Stomach (tissue), 9 donors: ENCODE data around the gene RGL3. TPM values are rescaled to one million over a fixed set of nuclear protein-coding genes. Genes with fewer than 3 reads are reported as not detected.

Source experiments
- DNase-seq, 2 donors: peaks; one replicate each; pipeline versions ENCODE4 v3.0.0 to v3.0.0-alpha.2; 2013 to 2019
- H3K27ac ChIP-seq, 5 donors: fragments of 200-600 bp in 4 of 5; sonication (generic) in 4 of 5; one replicate each; pipeline ENCODE4 v1.5.1; 2013 to 2019; ENCODE audit warnings: mild to moderate bottlenecking in 1 of 5, moderate library complexity in 1 of 5
- H3K27me3 ChIP-seq, 3 donors: fragments of 200-600 bp; sonication (generic); one replicate each; pipeline ENCODE4 v1.5.1; 2017 to 2019; ENCODE audit warnings: mixed run types in 1 of 3
- H3K36me3 ChIP-seq, 4 donors: fragments of 200-600 bp; sonication (generic); 1 replicate in 3 of 4; 2 replicates in 1 of 4; pipeline ENCODE4 v1.5.1; 2016 to 2019
- H3K4me1 ChIP-seq, 4 donors: fragments of 200-600 bp; sonication (generic); one replicate each; pipeline ENCODE4 v1.5.1; 2016 to 2019
- H3K4me3 ChIP-seq, 4 donors: fragments of 200-600 bp; sonication (generic) in 3 of 4; one replicate each; pipeline ENCODE4 v1.5.1; 2016 to 2019; ENCODE audit warnings: mild to moderate bottlenecking in 1 of 4
- H3K9me3 ChIP-seq, 4 donors: fragments of 200-600 bp; sonication (generic); one replicate each; pipeline ENCODE4 v1.5.1; 2016 to 2019
- EP300 ChIP-seq: sonication (generic); formaldehyde crosslinking; IDR thresholded peaks from one replicate; pipeline ENCODE4 v1.6.1; 2017; ENCODE audit warnings: antibody characterized with exemption
- POLR2A ChIP-seq, 4 donors: fragments of 450-650 bp; IDR thresholded peaks; one replicate each; pipeline ENCODE4 v1.6.1; 2016; ENCODE audit warnings: antibody characterized with exemption in 4 of 4, control low read depth in 2 of 4, mild to moderate bottlenecking in 1 of 4, moderate library complexity in 1 of 4
- POLR2AphosphoS5 ChIP-seq, 3 donors: sonication (generic); formaldehyde crosslinking; IDR thresholded peaks; one replicate each; pipeline ENCODE4 v1.6.1; 2016; ENCODE audit warnings: antibody characterized with exemption in 3 of 3
- WGBS, 5 donors: extraction: QIAGEN DNeasy Blood & Tissue Kit in 3 of 5; methylation state at CpG; one replicate each; pipeline versions ENCODE4 v1.1.5 to v1.1.7; 2013 to 2018; 5-methylcytosine and 5-hydroxymethylcytosine counted together
- intact Hi-C: fragments of 100-400 bp; cut with DNase I; formaldehyde crosslinking; loops from one replicate; pipeline ENCODE4 v1.15.1; 2023; ENCODE audit warnings: low total_unique reads
- polyA plus RNA-seq, 3 donors: library from polyadenylated mRNA; stranded (reverse); fragments of 200-250 nt; gene quantifications; one replicate each; pipeline ENCODE4 v1.2.3, GENCODE V29; 2013
- total RNA-seq, 5 donors: library from RNA; depleted of rRNA; stranded (reverse); fragments of >200 nt; gene quantifications; one replicate each; pipeline versions ENCODE4 v1.1.0 to v1.2.3, GENCODE V29; 2014 to 2016
- TF ChIP-seq, protein P1 (sequence below), 7 experiments: fragments of 450-650 bp in 4 of 7; fragments of 200-600 bp in 3 of 7; sonication (generic) in 3 of 7; IDR thresholded peaks; one replicate each; pipeline ENCODE4 v1.5.1; 2016 to 2019; ENCODE audit warnings: antibody characterized with exemption in 7 of 7, control low read depth in 2 of 7, mild to moderate bottlenecking in 1 of 7
- donor health status: healthy with polysubstance abuse.
- donor health status: Bipolar disorder and iron deficiency.
- donor health status: healthy.

RGL3 gene
- total and polyA plus RNA-seq, 8 donors = 20.6 to 454 (median 38.5) TPM

DNA sequence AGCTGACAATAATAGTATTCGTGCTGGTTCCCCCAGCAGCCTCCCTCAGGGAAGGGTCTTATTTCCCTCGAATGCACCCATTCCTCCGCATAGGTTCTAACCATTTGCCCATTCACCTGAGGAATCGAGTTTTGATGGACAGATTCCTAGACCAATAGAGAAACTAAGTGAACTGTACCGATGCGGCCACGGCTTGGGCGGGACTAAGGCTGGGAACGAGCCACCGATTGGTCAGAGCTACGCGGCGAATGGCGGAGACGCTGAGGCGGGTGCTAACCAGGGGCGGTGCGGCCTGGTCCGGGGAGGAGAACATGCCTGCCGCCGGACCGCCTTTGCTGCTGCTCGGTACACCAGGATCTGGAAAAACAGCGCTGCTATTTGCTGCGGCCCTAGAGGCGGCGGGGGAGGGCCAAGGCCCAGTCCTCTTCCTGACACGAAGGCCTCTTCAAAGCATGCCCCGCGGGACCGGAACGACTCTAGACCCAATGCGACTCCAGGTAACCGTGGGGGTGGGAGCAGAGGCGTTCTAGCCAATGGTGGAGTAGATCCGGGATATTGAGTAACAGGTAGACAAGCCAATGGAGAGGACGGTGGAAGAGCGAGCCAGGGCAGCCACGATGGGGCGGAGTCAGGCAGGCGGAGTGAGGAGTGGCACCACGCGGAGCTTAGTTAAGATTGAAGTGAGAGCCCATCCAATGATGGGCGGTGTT is 44.5 kb downstream of the RGL3 start, which contains the start of gene SWSAP1:
Gene SWSAP1 (plus strand): TSS at position 234 of the 710 bp plus-strand sequence. CDS start 15 bp downstream, at position 249.
- Histone ChIP-seq H3K4me3 (peak within 1 kb of the TSS; percentile 40 to 67 (median 60)), H3K9me3 (no peaks in the 10 kb centered on the region), H3K4me1 (peaks cover 34 to 52% (median 47%) of the 10 kb centered on the region in 4 donors), H3K36me3 (peaks cover 0 to 17% (median 13%) of the 10 kb centered on the region in 4 donors), H3K27me3 (no peaks in the 10 kb centered on the region), H3K27ac (peak within 1 kb of the TSS; percentile 92 to 99 (median 96))
- no peak for TF ChIP-seq EP300
- TF ChIP-seq POLR2AphosphoS5 (IDR thresholded peaks at IDR 0.05) = peak; percentile 3 to 58 (median 44)
- TF ChIP-seq, protein P1, sequence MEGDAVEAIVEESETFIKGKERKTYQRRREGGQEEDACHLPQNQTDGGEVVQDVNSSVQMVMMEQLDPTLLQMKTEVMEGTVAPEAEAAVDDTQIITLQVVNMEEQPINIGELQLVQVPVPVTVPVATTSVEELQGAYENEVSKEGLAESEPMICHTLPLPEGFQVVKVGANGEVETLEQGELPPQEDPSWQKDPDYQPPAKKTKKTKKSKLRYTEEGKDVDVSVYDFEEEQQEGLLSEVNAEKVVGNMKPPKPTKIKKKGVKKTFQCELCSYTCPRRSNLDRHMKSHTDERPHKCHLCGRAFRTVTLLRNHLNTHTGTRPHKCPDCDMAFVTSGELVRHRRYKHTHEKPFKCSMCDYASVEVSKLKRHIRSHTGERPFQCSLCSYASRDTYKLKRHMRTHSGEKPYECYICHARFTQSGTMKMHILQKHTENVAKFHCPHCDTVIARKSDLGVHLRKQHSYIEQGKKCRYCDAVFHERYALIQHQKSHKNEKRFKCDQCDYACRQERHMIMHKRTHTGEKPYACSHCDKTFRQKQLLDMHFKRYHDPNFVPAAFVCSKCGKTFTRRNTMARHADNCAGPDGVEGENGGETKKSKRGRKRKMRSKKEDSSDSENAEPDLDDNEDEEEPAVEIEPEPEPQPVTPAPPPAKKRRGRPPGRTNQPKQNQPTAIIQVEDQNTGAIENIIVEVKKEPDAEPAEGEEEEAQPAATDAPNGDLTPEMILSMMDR (IDR thresholded peaks at IDR 0.05) = peak in 1 of 7 experiments; percentile 8
- peak in 1 of 4 donors; percentile 10 for TF ChIP-seq POLR2A (IDR thresholded peaks at IDR 0.05)
- peak; percentile 98 to 100 for DNase-seq
- intact Hi-C loops = loop anchor here (5.0 kb wide), 1 partner anchor 58 kb away; no protein-coding TSS in a partner anchor
- 0 to 1% (median 1%) methylated on average over 24 to 44 of the region's 44 CpGs for WGBS, 5 donors

DNA sequence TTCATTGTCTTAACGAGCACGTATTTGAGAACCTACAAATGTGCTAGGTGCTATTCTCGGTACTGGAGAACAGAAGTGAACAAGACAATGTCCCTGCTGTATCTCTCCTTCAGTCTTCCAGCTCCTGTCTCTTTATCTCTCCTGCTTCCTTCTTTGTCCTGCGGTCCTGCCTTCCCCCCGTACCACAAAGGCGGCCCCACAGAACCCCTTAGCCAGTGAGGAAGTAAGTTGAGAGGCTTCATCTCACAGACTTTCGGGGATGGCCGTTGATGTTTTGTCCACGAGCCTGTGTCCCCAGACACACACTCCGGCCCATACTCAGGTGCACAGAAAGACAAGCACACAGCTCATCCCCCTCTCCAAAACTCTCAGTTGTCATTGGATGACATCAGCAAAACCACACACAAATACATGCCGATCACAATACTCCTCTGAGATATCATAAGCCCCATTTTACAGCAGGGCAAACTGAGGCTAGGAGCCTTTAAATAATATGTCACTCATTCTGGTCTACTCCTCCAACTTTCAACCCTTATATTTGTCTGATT is 45.2 kb downstream of the RGL3 start:
- peaks cover 0 to 23% (median 20%) of the 10 kb centered on the region in 4 donors for H3K36me3 ChIP-seq
- TF ChIP-seq POLR2A (IDR thresholded peaks at IDR 0.05) = no peak
- TF ChIP-seq, protein P1 (IDR thresholded peaks at IDR 0.05) = no peak
- no peak for TF ChIP-seq POLR2AphosphoS5 (IDR thresholded peaks at IDR 0.05)
- no peak for TF ChIP-seq EP300
- H3K4me3 ChIP-seq = peak overlapping the region; percentile 40 to 67 (median 60)
- intact Hi-C loops = no loop called here
- H3K9me3 ChIP-seq = no peaks in the 10 kb centered on the region
- peaks cover 34 to 48% (median 46%) of the 10 kb centered on the region in 4 donors for H3K4me1 ChIP-seq
- no peaks in the 10 kb centered on the region for H3K27me3 ChIP-seq
- 22 to 30% (median 26%) methylated on average over 11 of the region's 11 CpGs for WGBS, 5 donors
- DNase-seq = peak in 1 of 2 donors; percentile 24
- peak overlapping the region in 4 of 5 donors; percentile 96 to 99 (median 96) for H3K27ac ChIP-seq

DNA sequence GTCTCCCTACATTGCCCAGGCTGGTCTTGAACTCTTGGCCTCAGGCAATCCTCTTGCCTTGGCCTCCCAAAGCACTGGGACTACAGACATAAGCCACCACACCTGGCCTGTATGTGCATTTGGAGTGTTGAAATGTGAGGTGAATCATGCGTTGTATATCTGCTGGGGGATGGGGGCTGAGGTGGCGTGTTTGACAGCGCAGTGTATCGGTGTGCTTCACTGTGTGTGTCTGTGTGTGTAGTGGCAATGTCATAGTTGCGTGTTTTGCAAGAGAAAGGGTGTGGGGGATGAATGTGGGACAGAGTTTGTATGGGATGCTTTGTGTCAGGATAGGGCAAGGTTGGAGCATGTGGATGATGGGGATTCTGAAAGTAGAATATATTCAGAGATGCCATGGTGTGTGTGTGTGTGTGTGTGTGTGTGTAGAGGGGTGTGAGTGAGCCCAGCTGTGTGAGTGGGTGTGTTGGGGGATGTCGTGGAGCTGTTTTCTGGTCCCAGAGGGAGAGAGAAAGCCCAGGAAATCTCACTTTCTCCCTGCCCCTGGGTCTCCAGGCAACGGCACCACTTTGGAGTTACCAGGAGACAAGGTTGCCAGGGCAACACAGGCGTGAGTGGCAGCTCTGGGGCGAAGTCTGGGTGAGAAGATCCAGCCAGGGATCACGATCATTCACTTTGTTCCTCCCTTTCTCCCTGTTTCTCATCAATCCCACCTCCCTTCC is 45.8 kb downstream of the RGL3 start:
- Histone ChIP-seq H3K4me3 (peak overlapping the region in 1 of 4 donors; percentile 62), H3K36me3 (peaks cover 0 to 28% (median 24%) of the 10 kb centered on the region in 4 donors), H3K27me3 (no peaks in the 10 kb centered on the region), H3K4me1 (peaks cover 33 to 42% (median 40%) of the 10 kb centered on the region in 4 donors), H3K27ac (peak overlapping the region in 1 of 5 donors; percentile 96), H3K9me3 (no peaks in the 10 kb centered on the region)
- peak; percentile 44 to 88 for DNase-seq
- no peak for TF ChIP-seq POLR2AphosphoS5 (IDR thresholded peaks at IDR 0.05)
- TF ChIP-seq, protein P1 (IDR thresholded peaks at IDR 0.05) = no peak
- no peak for TF ChIP-seq POLR2A (IDR thresholded peaks at IDR 0.05)
- no peak for TF ChIP-seq EP300
- intact Hi-C loops = no loop called here
- 51 to 60% (median 53%) methylated on average over 10 of the region's 10 CpGs for WGBS, 5 donors

DNA sequence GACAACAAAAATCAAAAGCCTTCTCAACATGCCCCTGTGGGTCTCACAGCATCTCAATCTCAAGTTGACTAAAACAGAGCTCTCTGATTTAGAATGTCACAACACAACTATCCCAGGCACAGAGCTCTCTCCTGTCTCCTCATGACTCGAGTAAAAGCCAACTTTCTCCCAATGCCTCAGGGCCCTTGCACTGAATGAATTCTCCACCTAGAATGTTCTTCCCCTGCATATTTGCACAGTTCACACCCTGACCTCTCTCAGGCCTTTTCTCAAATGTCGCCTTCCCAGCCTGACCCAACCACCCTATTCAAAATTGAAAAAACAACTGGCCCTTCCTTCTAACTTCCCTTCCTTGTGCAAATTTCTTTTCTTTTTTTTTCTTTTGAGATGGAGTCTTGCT is 48.4 kb downstream of the RGL3 start:
- TF ChIP-seq EP300 (no peak), POLR2A (IDR thresholded peaks at IDR 0.05) (no peak), POLR2AphosphoS5 (IDR thresholded peaks at IDR 0.05) (no peak)
- TF ChIP-seq, protein P1 (IDR thresholded peaks at IDR 0.05) = no peak
- Histone ChIP-seq H3K9me3 (no peaks in the 10 kb centered on the region), H3K27me3 (no peaks in the 10 kb centered on the region), H3K4me1 (peaks cover 13 to 19% (median 14%) of the 10 kb centered on the region in 4 donors), H3K4me3 (no peak overlapping the region), H3K36me3 (peaks cover 0 to 49% (median 43%) of the 10 kb centered on the region in 4 donors), H3K27ac (no peak overlapping the region)
- intact Hi-C loops = no loop called here
- no peak for DNase-seq
- WGBS, 5 donors = 90 to 96% (median 94%) methylated on average over 2 of the region's 2 CpGs
